Mucosa of descending colon (tissue), 3 donors: ENCODE measurements around the gene GJA9. TPM values are rescaled to one million over a fixed set of nuclear protein-coding genes. Genes with fewer than 3 reads are reported as not detected.

Source experiments
- ATAC-seq: fragments of 200-7000 bp; cut with Tn5 transposase; one replicate; pipeline ENCODE4 v1.9.1; 2020; ENCODE audit warnings: mild to moderate bottlenecking, moderate library complexity
- DNase-seq, 3 donors: peaks; one replicate each; pipeline ENCODE4 v3.0.0-alpha.2; 2020
- H3K36me3 ChIP-seq: fragments of 200-600 bp; one replicate; pipeline ENCODE4 v1.8.0; 2021; ENCODE audit warnings: low read depth, mild to moderate bottlenecking
- H3K4me1 ChIP-seq: fragments of 200-600 bp; one replicate; pipeline ENCODE4 v1.8.0; 2021; ENCODE audit warnings: low read depth, mild to moderate bottlenecking
- H3K4me3 ChIP-seq: fragments of 200-600 bp; one replicate; pipeline ENCODE4 v1.8.0; 2021; ENCODE audit warnings: mild to moderate bottlenecking
- H3K9me3 ChIP-seq: fragments of 200-600 bp; one replicate; pipeline ENCODE4 v1.8.0; 2021; ENCODE audit warnings: mild to moderate bottlenecking
- intact Hi-C, 2 donors: fragments of 100-400 bp; cut with DNase I in 1 of 2; cut with micrococcal nuclease in 1 of 2; formaldehyde crosslinking; loops; one replicate each; pipeline versions ENCODE4 v1.11.0 to v1.11.1; 2022; cut with DNase I, micrococcal nuclease
- total RNA-seq, 3 donors: library from RNA; stranded (reverse); fragmentation: NEBNext Ultra II Directional in 2 of 3; extraction: Animal tissue kit (Norgen Biotek cat#: 25700) in 2 of 3; gene quantifications; one replicate each; pipeline versions ENCODE4 v1.2.1 to v1.2.4, GENCODE V29; 2021 to 2023
- TF ChIP-seq, protein P1 (sequence below): fragments of 200-600 bp; IDR thresholded peaks from one replicate; pipeline ENCODE4 v1.8.0; 2022; ENCODE audit warnings: antibody characterized with exemption, mild to moderate bottlenecking
- donor health status: DM: no; HTN: no; CAD: no; lungs with moderate emphysema.
- donor health status: DM: no; HTN: no; CAD: no.
- donor health status: DM: no; HTN: yes; CAD: no.

GJA9 gene
- total RNA-seq, 3 donors from 2014 or later = 0.65 to 2.7 (median 1.2) TPM

- DNase-seq = no peak
- TF ChIP-seq, protein P1, sequence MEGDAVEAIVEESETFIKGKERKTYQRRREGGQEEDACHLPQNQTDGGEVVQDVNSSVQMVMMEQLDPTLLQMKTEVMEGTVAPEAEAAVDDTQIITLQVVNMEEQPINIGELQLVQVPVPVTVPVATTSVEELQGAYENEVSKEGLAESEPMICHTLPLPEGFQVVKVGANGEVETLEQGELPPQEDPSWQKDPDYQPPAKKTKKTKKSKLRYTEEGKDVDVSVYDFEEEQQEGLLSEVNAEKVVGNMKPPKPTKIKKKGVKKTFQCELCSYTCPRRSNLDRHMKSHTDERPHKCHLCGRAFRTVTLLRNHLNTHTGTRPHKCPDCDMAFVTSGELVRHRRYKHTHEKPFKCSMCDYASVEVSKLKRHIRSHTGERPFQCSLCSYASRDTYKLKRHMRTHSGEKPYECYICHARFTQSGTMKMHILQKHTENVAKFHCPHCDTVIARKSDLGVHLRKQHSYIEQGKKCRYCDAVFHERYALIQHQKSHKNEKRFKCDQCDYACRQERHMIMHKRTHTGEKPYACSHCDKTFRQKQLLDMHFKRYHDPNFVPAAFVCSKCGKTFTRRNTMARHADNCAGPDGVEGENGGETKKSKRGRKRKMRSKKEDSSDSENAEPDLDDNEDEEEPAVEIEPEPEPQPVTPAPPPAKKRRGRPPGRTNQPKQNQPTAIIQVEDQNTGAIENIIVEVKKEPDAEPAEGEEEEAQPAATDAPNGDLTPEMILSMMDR = no peak
Measured at GRCh38 chr1:38891753-38892152, 10.4 kb upstream of the GJA9 start.

GRCh38 chr1:38889589-38889988 is 8.2 kb upstream of the GJA9 start:
- Histone ChIP-seq H3K36me3 (no peaks in the 10 kb centered on the region), H3K4me1 (no peaks in the 10 kb centered on the region), H3K9me3 (no peaks in the 10 kb centered on the region), H3K4me3 (no peak overlapping the region)
- intact Hi-C loops = no loop called here
- no peak for ATAC-seq
- TF ChIP-seq, protein P1 = no peak
- DNase-seq = no peak

More at GRCh38 chr1:38891753-38892152, 10.4 kb upstream of the GJA9 start:
- Histone ChIP-seq H3K4me1 (no peaks in the 10 kb centered on the region), H3K36me3 (no peaks in the 10 kb centered on the region), H3K4me3 (no peak overlapping the region), H3K9me3 (no peaks in the 10 kb centered on the region)
- intact Hi-C loops = no loop called here
- ATAC-seq = no peak

DNA sequence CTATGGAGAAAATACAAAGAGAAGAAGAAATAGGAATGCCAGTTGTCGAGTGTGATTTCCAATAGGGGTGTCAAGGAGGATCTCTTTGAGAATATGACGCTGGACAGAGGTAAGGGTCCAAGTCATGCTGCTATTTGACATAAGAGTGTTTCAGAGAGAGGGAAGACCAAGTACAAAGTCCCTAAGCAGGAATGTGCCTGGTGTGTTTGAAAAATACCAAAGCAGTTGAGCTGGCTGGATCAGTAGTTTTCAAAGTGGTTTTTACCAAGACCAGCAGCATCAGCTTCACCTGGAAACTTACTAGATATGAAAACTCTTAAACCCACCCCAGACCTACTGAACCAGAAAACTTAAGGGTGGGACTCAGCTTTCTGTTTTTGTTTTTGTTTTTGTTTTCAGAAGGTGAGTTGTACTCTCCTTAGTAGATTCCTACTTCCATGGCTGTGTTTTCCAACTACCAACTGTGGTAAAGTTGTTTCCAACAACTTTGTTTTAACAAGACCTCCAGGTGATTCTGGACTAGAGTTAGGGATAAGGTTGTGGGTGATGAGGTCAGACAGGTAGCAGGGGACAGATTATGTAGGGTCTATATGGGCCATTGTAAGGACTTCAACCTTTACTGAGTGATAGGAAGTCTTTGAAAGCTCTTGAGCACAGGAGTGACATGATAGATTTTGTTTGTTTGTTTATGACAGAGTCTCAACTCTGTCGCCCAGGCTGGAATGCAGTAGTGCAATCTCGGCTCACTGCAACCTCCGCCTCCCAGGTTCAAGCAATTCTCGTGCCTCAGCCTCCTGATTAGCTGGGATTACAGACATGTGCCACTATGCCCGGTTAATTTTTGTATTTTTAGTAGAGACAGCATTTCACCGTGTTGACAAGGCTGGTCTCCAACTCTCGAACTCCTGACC is 7.3 kb upstream of the GJA9 start:
- Histone ChIP-seq H3K4me3 (no peak overlapping the region), H3K4me1 (no peaks in the 10 kb centered on the region), H3K36me3 (no peaks in the 10 kb centered on the region), H3K9me3 (no peaks in the 10 kb centered on the region)
- intact Hi-C loops = no loop called here
- ATAC-seq = no peak
- DNase-seq = no peak
- TF ChIP-seq, protein P1 = no peak

- ATAC-seq = no peak
Measured at GRCh38 chr1:38885092-38885491, 3.7 kb upstream of the GJA9 start.

GRCh38 chr1:38875811-38876210 is 5.6 kb downstream of the GJA9 start:
- TF ChIP-seq, protein P1 = no peak
- Histone ChIP-seq H3K9me3 (no peaks in the 10 kb centered on the region), H3K4me1 (peaks cover 7% of the 10 kb centered on the region), H3K4me3 (no peak overlapping the region), H3K36me3 (no peaks in the 10 kb centered on the region)
- DNase-seq (no peak), ATAC-seq (no peak)
- intact Hi-C loops = no loop called here

More at GRCh38 chr1:38885092-38885491, 3.7 kb upstream of the GJA9 start:
- H3K9me3 ChIP-seq = no peaks in the 10 kb centered on the region
- H3K4me3 ChIP-seq = no peak overlapping the region
- TF ChIP-seq, protein P1 = no peak
- DNase-seq = no peak
- no peaks in the 10 kb centered on the region for H3K4me1 ChIP-seq
- intact Hi-C loops = no loop called here
- H3K36me3 ChIP-seq = no peaks in the 10 kb centered on the region
